Sigmoid colon (tissue), 7 donors: ENCODE measurements around the gene HMG20A. TPM values are rescaled to one million over a fixed set of nuclear protein-coding genes. Genes with fewer than 3 reads are reported as not detected.
A peak's percentile ranks its signal among the peaks of the same experiment; 100 is the strongest.

Experiments
- DNase-seq: peaks from one replicate; pipeline ENCODE4 v3.0.0-alpha.2; 2019
- H3K27ac ChIP-seq, 4 donors: fragments of 200-600 bp; sonication (generic); one replicate each; pipeline ENCODE4 v1.5.1; 2016 to 2019; ENCODE audit warnings: mild to moderate bottlenecking in 1 of 4
- H3K27me3 ChIP-seq, 3 donors: fragments of 200-600 bp; sonication (generic); one replicate each; pipeline ENCODE4 v1.5.1; 2019; ENCODE audit warnings: mild to moderate bottlenecking in 1 of 3
- H3K36me3 ChIP-seq, 4 donors: fragments of 200-600 bp; sonication (generic); one replicate each; pipeline ENCODE4 v1.5.1; 2016 to 2019
- H3K4me1 ChIP-seq, 4 donors: fragments of 200-600 bp; sonication (generic); one replicate each; pipeline ENCODE4 v1.5.1; 2017 to 2019
- H3K4me3 ChIP-seq, 4 donors: fragments of 200-600 bp; sonication (generic); one replicate each; pipeline ENCODE4 v1.5.1; 2017 to 2019; ENCODE audit warnings: mild to moderate bottlenecking in 2 of 4, moderate library complexity in 1 of 4
- H3K9me3 ChIP-seq, 4 donors: fragments of 200-600 bp in 3 of 4; sonication (generic) in 3 of 4; one replicate each; pipeline versions ENCODE4 v1.5.1 to v1.6.1; 2013 to 2019
- EP300 ChIP-seq, 4 donors: sonication (generic); formaldehyde crosslinking; IDR thresholded peaks; one replicate each; pipeline ENCODE4 v1.6.1; 2017; ENCODE audit warnings: antibody characterized with exemption in 4 of 4
- POLR2A ChIP-seq, 2 donors: fragments of 450-650 bp; IDR thresholded peaks; one replicate each; pipeline ENCODE4 v1.6.1; 2016; ENCODE audit warnings: antibody characterized with exemption in 2 of 2, mild to moderate bottlenecking in 2 of 2, moderate library complexity in 2 of 2
- POLR2AphosphoS5 ChIP-seq, 4 donors: sonication (generic); formaldehyde crosslinking; IDR thresholded peaks; one replicate each; pipeline ENCODE4 v1.6.1; 2017; ENCODE audit warnings: antibody characterized with exemption in 4 of 4
- whole genome bisulfite sequencing, 2 donors: extraction: QIAGEN DNeasy Blood & Tissue Kit; methylation state at CpG; one replicate each; pipeline ENCODE4 v1.1.7; 2013; 5-methylcytosine and 5-hydroxymethylcytosine counted together
- intact Hi-C: fragments of 100-400 bp; cut with DNase I; formaldehyde crosslinking; loops from one replicate; pipeline ENCODE4 v1.15.1; 2023
- polyA plus RNA-seq, 3 donors: library from polyadenylated mRNA; stranded (reverse); fragments of 200-250 nt; gene quantifications; one replicate each; pipeline ENCODE4 v1.2.3, GENCODE V29; 2013
- total RNA-seq, 4 donors: library from RNA; depleted of rRNA; stranded (reverse); fragments of >200 nt; gene quantifications; one replicate each; pipeline ENCODE4 v1.1.0, GENCODE V29; 2016
- TF ChIP-seq, protein P1 (sequence below), 4 experiments: fragments of 450-650 bp in 3 of 4; fragments of 200-600 bp in 1 of 4; IDR thresholded peaks; one replicate each; pipeline ENCODE4 v1.5.1; 2016 to 2019; ENCODE audit warnings: antibody characterized with exemption in 4 of 4, mild to moderate bottlenecking in 3 of 4, moderate library complexity in 2 of 4
- donor health status: healthy with polysubstance abuse.
- donor health status: Bipolar disorder and iron deficiency.
- donor health status: healthy.

Gene HMG20A
- total and polyA plus RNA-seq, 7 donors, result 7.8 to 29.0 (median 22.5) TPM

DNA sequence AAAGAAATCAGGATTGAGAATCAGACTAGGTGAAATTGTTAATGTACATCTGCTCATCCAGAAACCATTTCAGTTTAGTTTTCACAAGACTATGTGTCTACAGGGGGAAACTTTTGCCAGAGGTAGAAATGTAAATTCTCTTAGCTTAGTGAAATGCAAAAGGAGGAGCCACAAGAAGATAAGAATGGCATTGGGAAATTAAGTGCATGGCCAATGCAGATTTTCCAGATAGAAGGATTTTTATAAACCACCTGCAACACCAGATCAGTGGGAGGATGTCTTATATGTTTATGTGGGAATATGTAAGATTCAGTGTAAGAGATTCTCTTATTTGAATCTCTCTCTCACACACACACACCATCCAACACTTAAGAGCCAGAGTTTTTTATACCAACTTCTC lies 67.2 kb downstream of the HMG20A start:
- intact Hi-C loops, result no loop called here
- Histone ChIP-seq H3K4me1 (peaks cover 0 to 22% (median 17%) of the 10 kb centered on the region in 4 donors), H3K4me3 (no peak overlapping the region), H3K27ac (no peak overlapping the region), H3K36me3 (peaks cover 0 to 20% (median 0%) of the 10 kb centered on the region in 4 donors), H3K27me3 (no peaks in the 10 kb centered on the region), H3K9me3 (no peaks in the 10 kb centered on the region)
- DNase-seq, result no peak
- TF ChIP-seq POLR2A (IDR thresholded peaks at IDR 0.05), result no peak
- TF ChIP-seq, protein P1, sequence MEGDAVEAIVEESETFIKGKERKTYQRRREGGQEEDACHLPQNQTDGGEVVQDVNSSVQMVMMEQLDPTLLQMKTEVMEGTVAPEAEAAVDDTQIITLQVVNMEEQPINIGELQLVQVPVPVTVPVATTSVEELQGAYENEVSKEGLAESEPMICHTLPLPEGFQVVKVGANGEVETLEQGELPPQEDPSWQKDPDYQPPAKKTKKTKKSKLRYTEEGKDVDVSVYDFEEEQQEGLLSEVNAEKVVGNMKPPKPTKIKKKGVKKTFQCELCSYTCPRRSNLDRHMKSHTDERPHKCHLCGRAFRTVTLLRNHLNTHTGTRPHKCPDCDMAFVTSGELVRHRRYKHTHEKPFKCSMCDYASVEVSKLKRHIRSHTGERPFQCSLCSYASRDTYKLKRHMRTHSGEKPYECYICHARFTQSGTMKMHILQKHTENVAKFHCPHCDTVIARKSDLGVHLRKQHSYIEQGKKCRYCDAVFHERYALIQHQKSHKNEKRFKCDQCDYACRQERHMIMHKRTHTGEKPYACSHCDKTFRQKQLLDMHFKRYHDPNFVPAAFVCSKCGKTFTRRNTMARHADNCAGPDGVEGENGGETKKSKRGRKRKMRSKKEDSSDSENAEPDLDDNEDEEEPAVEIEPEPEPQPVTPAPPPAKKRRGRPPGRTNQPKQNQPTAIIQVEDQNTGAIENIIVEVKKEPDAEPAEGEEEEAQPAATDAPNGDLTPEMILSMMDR (IDR thresholded peaks at IDR 0.05), result no peak
- TF ChIP-seq EP300 (IDR thresholded peaks at IDR 0.05), result no peak
- no peak for TF ChIP-seq POLR2AphosphoS5 (IDR thresholded peaks at IDR 0.05)

DNA sequence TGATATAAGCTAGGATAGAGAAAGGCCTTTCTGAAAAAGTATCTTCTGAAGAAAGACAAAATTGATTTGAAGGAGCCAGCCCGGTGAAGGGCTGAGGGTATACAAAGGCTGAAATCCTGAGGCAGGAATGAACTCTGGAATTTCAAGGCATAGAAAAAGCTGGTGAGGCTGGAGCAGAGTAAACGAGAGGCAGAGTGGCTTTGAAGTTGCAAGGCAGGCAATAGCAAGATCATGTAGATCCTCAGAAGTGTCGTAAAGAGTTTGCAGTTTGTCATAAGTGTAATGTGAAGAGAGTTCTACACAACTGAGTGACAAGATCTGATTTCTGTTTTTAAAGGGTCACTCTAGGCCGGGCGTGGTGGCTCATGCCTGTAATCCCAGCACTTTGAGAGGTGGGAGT lies 69.0 kb downstream of the HMG20A start:
- H3K9me3 ChIP-seq, result no peaks in the 10 kb centered on the region
- peaks cover 0 to 15% (median 7%) of the 10 kb centered on the region in 4 donors for H3K4me1 ChIP-seq
- DNase-seq, result no peak
- no peak for TF ChIP-seq POLR2A (IDR thresholded peaks at IDR 0.05)
- TF ChIP-seq, protein P1 (IDR thresholded peaks at IDR 0.05), result no peak
- no peak for TF ChIP-seq POLR2AphosphoS5 (IDR thresholded peaks at IDR 0.05)
- no peak for TF ChIP-seq EP300 (IDR thresholded peaks at IDR 0.05)
- no peaks in the 10 kb centered on the region for H3K27me3 ChIP-seq
- WGBS, 2 donors, result 86 to 91% methylated on average over 5 of the region's 5 CpGs
- intact Hi-C loops, result no loop called here
- peaks cover 0 to 7% (median 0%) of the 10 kb centered on the region in 4 donors for H3K36me3 ChIP-seq
- no peak overlapping the region for H3K27ac ChIP-seq
- no peak overlapping the region for H3K4me3 ChIP-seq

- no peaks in the 10 kb centered on the region for H3K36me3 ChIP-seq
- H3K9me3 ChIP-seq, result no peaks in the 10 kb centered on the region
- 63 to 89% methylated on average over 3 of the region's 3 CpGs for WGBS, 2 donors
- H3K4me3 ChIP-seq, result no peak overlapping the region
- H3K27me3 ChIP-seq, result no peaks in the 10 kb centered on the region
- no peak overlapping the region for H3K27ac ChIP-seq
- intact Hi-C loops, result no loop called here
- peaks cover 0 to 45% (median 35%) of the 10 kb centered on the region in 4 donors for H3K4me1 ChIP-seq
- DNase-seq, result no peak
- no peak for TF ChIP-seq EP300 (IDR thresholded peaks at IDR 0.05)
- TF ChIP-seq POLR2AphosphoS5 (IDR thresholded peaks at IDR 0.05), result no peak
- no peak for TF ChIP-seq POLR2A (IDR thresholded peaks at IDR 0.05)
- TF ChIP-seq, protein P1 (IDR thresholded peaks at IDR 0.05), result no peak
These were observed 72.7 kb downstream of the HMG20A start for GRCh38 chr15:77493324-77493907.

DNA sequence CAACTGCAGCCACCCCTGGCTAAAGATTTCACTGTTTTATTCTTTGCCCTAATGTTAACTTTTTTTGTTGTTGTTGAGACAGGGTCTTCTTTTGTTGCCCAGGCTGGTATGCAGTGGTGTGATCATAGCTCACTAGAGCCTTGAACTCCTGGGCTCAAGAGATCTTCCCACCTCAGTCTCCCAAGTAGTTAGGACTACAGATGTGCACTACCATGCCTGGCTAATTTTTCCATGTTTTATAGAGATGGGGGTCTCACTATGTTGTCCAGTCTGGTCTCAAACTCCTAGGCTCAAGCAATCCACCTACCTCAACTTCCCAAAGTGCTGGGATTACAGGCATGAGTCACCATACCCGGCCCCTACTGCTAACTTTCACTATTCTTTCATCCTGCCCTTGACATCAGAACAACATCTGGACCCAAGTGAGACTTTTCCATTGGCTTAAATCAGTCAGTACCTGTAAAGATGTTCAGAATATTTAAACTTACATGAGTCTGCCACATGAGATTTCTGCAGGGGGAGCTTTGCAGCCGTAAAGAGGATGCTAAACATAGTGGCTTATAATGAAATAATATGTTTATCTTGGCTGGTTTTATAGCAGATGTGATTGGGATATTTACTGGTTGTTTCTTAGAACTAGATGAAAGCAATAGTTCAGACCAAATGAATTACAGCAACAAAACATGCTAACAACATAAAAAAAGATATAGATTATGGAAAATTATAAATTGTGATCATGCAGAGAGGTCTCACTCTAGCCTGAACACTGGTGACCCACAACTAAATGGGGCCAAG lies 73.6 kb downstream of the HMG20A start:
- Histone ChIP-seq H3K9me3 (no peaks in the 10 kb centered on the region), H3K4me1 (peaks cover 0 to 54% (median 41%) of the 10 kb centered on the region in 4 donors), H3K4me3 (no peak overlapping the region), H3K27me3 (no peaks in the 10 kb centered on the region), H3K36me3 (no peaks in the 10 kb centered on the region), H3K27ac (peak overlapping the region in 1 of 4 donors; percentile 34)
- WGBS, 2 donors, result 67 to 70% methylated on average over 2 of the region's 2 CpGs
- no peak for TF ChIP-seq POLR2A (IDR thresholded peaks at IDR 0.05)
- TF ChIP-seq, protein P1 (IDR thresholded peaks at IDR 0.05), result no peak
- intact Hi-C loops, result no loop called here
- no peak for DNase-seq
